Measurements from ENCODE around the gene RSPH10B2. TPM values are rescaled to one million over a fixed set of nuclear protein-coding genes. Genes with fewer than 3 reads are reported as not detected.

RSPH10B2 gene
- total and polyA plus RNA-seq, 9 of the 15 experiments (the other 6 are each of a cell fraction or from before 2014, with no cell fraction given): 0.04 to 0.11 (median 0.08) TPM; not detected in 5

- no peak for TF ChIP-seq CAMTA2 (CRISPR knock-in tag; conservative IDR thresholded peaks at IDR 0.05)
- TF ChIP-seq SNRNP70 (optimal IDR thresholded peaks at IDR 0.05; ENCODE audit: low read depth, low read length): no peak
- TF ChIP-seq CBFB (CRISPR knock-in tag; IDR thresholded peaks at IDR 0.05): no peak
- TF ChIP-seq MLLT1 (IDR thresholded peaks at IDR 0.05): no peak
- TF ChIP-seq NEUROD1 (IDR thresholded peaks at IDR 0.05; ENCODE audit: borderline replicate concordance, low read depth, low read length, partially characterized antibody): no peak
- TF ChIP-seq ZNF280A (IDR thresholded peaks at IDR 0.05; ENCODE audit: low read depth, partially characterized antibody): no peak
- TF ChIP-seq EGR1 (conservative IDR thresholded peaks at IDR 0.05): no peak; the same call in 1 of the 2 replicates
- TF ChIP-seq SREBF1 (IDR thresholded peaks at IDR 0.05; ENCODE audit: borderline replicate concordance, low read depth, low read length): no peak
- no peak for TF ChIP-seq ARID1B (IDR thresholded peaks at IDR 0.05)
- no peak for TF ChIP-seq RBM14 (IDR thresholded peaks at IDR 0.05; ENCODE audit: borderline replicate concordance, insufficient read depth, low read depth, low read length)
- no peak for TF ChIP-seq ILF3 (IDR thresholded peaks at IDR 0.05; ENCODE audit: borderline replicate concordance)
- TF ChIP-seq LCOR (CRISPR knock-in tag; IDR thresholded peaks at IDR 0.05): peak; percentile 89
- TF ChIP-seq L3MBTL2 (IDR thresholded peaks at IDR 0.05): peak; percentile 68
- no peak for TF ChIP-seq ILK (tag; IDR thresholded peaks at IDR 0.05; ENCODE audit: borderline replicate concordance, low read depth)
- no peak for TF ChIP-seq ZNF407 (IDR thresholded peaks at IDR 0.05; ENCODE audit: low read depth)
- TF ChIP-seq RUNX1 (IDR thresholded peaks at IDR 0.05; ENCODE audit: low read depth): no peak
- no peak for TF ChIP-seq SNAPC5 (CRISPR knock-in tag; IDR thresholded peaks at IDR 0.05)
Observed at GRCh38 chr7:6706666-6707407, 47.1 kb upstream of the RSPH10B2 start, which contains the start of gene ZNF12 (continued).
